Neural cell (in vitro differentiated cells): ENCODE data around the gene ACSL6. TPM values are rescaled to one million over a fixed set of nuclear protein-coding genes. Genes with fewer than 3 reads are reported as not detected.

Source experiments
- H2AFZ ChIP-seq: fragments of 200-600, 300-800 bp; sonication (generic), shearing (Covaris generic); 2 replicates; pipeline ENCODE4 v1.6.0; 2014; ENCODE audit warnings: low read depth, mild to moderate bottlenecking, antibody characterized with exemption, low read length, moderate library complexity
- H3F3A ChIP-seq: fragments of 200-600 bp; shearing (Covaris generic); 2 replicates; pipeline ENCODE4 v1.6.1; 2016; ENCODE audit warnings: mild to moderate bottlenecking, moderate library complexity, mixed read lengths, antibody characterized with exemption, low read length; ENCODE audit not compliant: insufficient read depth, poor library complexity, severe bottlenecking
- H3K27ac ChIP-seq: fragments of 200-600, 300-800 bp; sonication (generic), shearing (Covaris generic); 2 replicates; pipeline ENCODE4 v1.5.1; 2014; ENCODE audit warnings: mild to moderate bottlenecking, low read length, moderate library complexity
- H3K27me3 ChIP-seq: fragments of 300-800, 200-600 bp; sonication (generic), shearing (Covaris generic); 2 replicates; pipeline ENCODE4 v1.6.0; 2014; ENCODE audit warnings: mild to moderate bottlenecking, low read depth, low read length, moderate library complexity; ENCODE audit not compliant: insufficient read depth
- H3K36me3 ChIP-seq: fragments of 300-800, 200-600 bp; sonication (generic), shearing (Covaris generic); 2 replicates; pipeline ENCODE4 v1.5.1; 2014; ENCODE audit warnings: mild to moderate bottlenecking, antibody characterized with exemption, low read length, moderate library complexity; ENCODE audit not compliant: insufficient read depth
- H3K4me2 ChIP-seq: fragments of 300-800, 200-600 bp; sonication (generic), shearing (Covaris generic); 2 replicates; pipeline ENCODE4 v1.6.0; 2014; ENCODE audit warnings: mild to moderate bottlenecking, low read length
- H3K4me3 ChIP-seq: fragments of 300-800, 200-600 bp; sonication (generic), shearing (Covaris generic); 2 replicates; pipeline ENCODE4 v1.5.1; 2014; ENCODE audit warnings: mild to moderate bottlenecking, low read length, moderate library complexity
- H3K79me2 ChIP-seq: fragments of 200-600 bp; shearing (Covaris generic); replicated peaks from 2 replicates; pipeline ENCODE4 v1.6.0; 2014; ENCODE audit warnings: mild to moderate bottlenecking, low read length, moderate library complexity; ENCODE audit not compliant: insufficient read depth
- H3K9ac ChIP-seq: fragments of 300-800, 200-600 bp; sonication (generic), shearing (Covaris generic); 2 replicates; pipeline ENCODE4 v1.6.1; 2016; ENCODE audit warnings: mild to moderate bottlenecking, low read length, mixed read lengths
- H3K9me2 ChIP-seq: fragments of 200-600 bp; shearing (Covaris generic); 2 replicates; pipeline ENCODE4 v1.6.1; 2016; ENCODE audit warnings: mild to moderate bottlenecking, low read length, mixed read lengths; ENCODE audit not compliant: insufficient read depth
- H3K9me3 ChIP-seq: fragments of 200-600, 300-800 bp; sonication (generic), shearing (Covaris generic); 2 replicates; pipeline ENCODE4 v1.6.1; 2016; ENCODE audit warnings: mild to moderate bottlenecking, mixed run types, low read length, moderate library complexity, mixed read lengths
- H4K20me1 ChIP-seq: fragments of 200-600 bp; shearing (Covaris generic); 2 replicates; pipeline ENCODE4 v1.6.1; 2016; ENCODE audit warnings: mild to moderate bottlenecking, mixed run types; ENCODE audit not compliant: insufficient read depth
- CTCF ChIP-seq: fragments of 450-650 bp; IDR thresholded peaks from 2 replicates; pipeline ENCODE4 v1.5.1; 2014; ENCODE audit warnings: antibody characterized with exemption, mild to moderate bottlenecking, moderate library complexity; ENCODE audit not compliant: poor library complexity, severe bottlenecking
- EP300 ChIP-seq: fragments of 450-650 bp; conservative IDR thresholded peaks from 2 replicates; pipeline ENCODE4 v1.6.1; 2014; ENCODE audit warnings: antibody characterized with exemption, mild to moderate bottlenecking, moderate library complexity; ENCODE audit not compliant: poor library complexity, severe bottlenecking
- EZH2 ChIP-seq: fragments of 200-600, 300-800 bp; shearing (Covaris generic), sonication (generic); IDR thresholded peaks from 2 replicates; pipeline ENCODE4 v1.6.1; 2014; ENCODE audit warnings: antibody characterized with exemption, low read length, borderline replicate concordance, mild to moderate bottlenecking; ENCODE audit not compliant: insufficient read depth, poor library complexity, severe bottlenecking
- MXI1 ChIP-seq: fragments of 450-650 bp; conservative IDR thresholded peaks from 2 replicates; pipeline ENCODE4 v1.6.1; 2014; ENCODE audit warnings: antibody characterized with exemption, mild to moderate bottlenecking; ENCODE audit not compliant: poor library complexity, severe bottlenecking
- POLR2AphosphoS5 ChIP-seq: IDR thresholded peaks from 2 replicates; pipeline ENCODE4 v1.6.1; 2012
- RAD21 ChIP-seq: fragments of 450-650 bp; conservative IDR thresholded peaks from 2 replicates; pipeline ENCODE4 v1.6.1; 2014; ENCODE audit warnings: antibody characterized with exemption, mild to moderate bottlenecking, moderate library complexity
- REST ChIP-seq: IDR thresholded peaks from 2 replicates; pipeline ENCODE4 v1.6.1; 2012; ENCODE audit warnings: borderline replicate concordance
- SMC3 ChIP-seq: fragments of 450-650 bp; conservative IDR thresholded peaks from 2 replicates; pipeline ENCODE4 v1.6.1; 2014; ENCODE audit warnings: antibody characterized with exemption, mild to moderate bottlenecking, moderate library complexity; ENCODE audit not compliant: poor library complexity
- TAF1 ChIP-seq: IDR thresholded peaks from 2 replicates; pipeline ENCODE4 v1.6.1; 2012; ENCODE audit warnings: low read depth
- polyA plus RNA-seq: library from polyadenylated mRNA; depleted of rRNA; stranded (reverse); fragments of >200 nt; gene quantifications from 2 replicates; pipeline ENCODE4 v1.2.3, GENCODE V29; 2014

Gene ACSL6
- polyA plus RNA-seq, 1 donor from 2014 or later, result 30.5 TPM

- TF ChIP-seq POLR2AphosphoS5 (no peak), EP300 (no peak), TAF1 (no peak), EZH2 (no peak)
- H3K27me3 ChIP-seq, result no peaks in the 10 kb centered on the region
Observed at GRCh38 chr5:132023258-132024116, 12.0 kb upstream of the ACSL6 start.

GRCh38 chr5:132022737-132023136 is 11.3 kb upstream of the ACSL6 start:
- Histone ChIP-seq H3K4me2 (no peak overlapping the region), H3K4me3 (no peak overlapping the region), H3K9ac (no peak overlapping the region), H2AFZ (no peak overlapping the region), H3K9me2 (no peaks in the 10 kb centered on the region), H3K36me3 (no peaks in the 10 kb centered on the region), H3K79me2 (no peaks in the 10 kb centered on the region), H3K27me3 (no peaks in the 10 kb centered on the region), H3K9me3 (no peaks in the 10 kb centered on the region), H3F3A (no peaks in the 10 kb centered on the region), H4K20me1 (no peaks in the 10 kb centered on the region), H3K27ac (no peak overlapping the region)
- TF ChIP-seq SMC3 (no peak), EP300 (no peak), TAF1 (no peak), RAD21 (no peak), EZH2 (no peak), POLR2AphosphoS5 (no peak), MXI1 (no peak), CTCF (no peak), REST (no peak)

More at GRCh38 chr5:132023258-132024116, 12.0 kb upstream of the ACSL6 start:
- no peaks in the 10 kb centered on the region for H3K9me3 ChIP-seq
- H2AFZ ChIP-seq, result no peak overlapping the region
- H3F3A ChIP-seq, result no peaks in the 10 kb centered on the region
- H3K79me2 ChIP-seq, result no peaks in the 10 kb centered on the region
- H3K4me2 ChIP-seq, result no peak overlapping the region
- no peaks in the 10 kb centered on the region for H4K20me1 ChIP-seq
- no peak overlapping the region for H3K4me3 ChIP-seq
- H3K27ac ChIP-seq, result no peak overlapping the region
- H3K9ac ChIP-seq, result no peak overlapping the region
- H3K36me3 ChIP-seq, result no peaks in the 10 kb centered on the region
- no peaks in the 10 kb centered on the region for H3K9me2 ChIP-seq
